IPS-11a (cell line): ENCODE data around the gene DIPK2B.

Experiments used
- H3K4me3 ChIP-seq: one replicate; pipeline ENCODE4 v1.5.1; 2013; ENCODE audit warnings: low read depth, low read length, control low read depth

Gene DIPK2B, protein sequence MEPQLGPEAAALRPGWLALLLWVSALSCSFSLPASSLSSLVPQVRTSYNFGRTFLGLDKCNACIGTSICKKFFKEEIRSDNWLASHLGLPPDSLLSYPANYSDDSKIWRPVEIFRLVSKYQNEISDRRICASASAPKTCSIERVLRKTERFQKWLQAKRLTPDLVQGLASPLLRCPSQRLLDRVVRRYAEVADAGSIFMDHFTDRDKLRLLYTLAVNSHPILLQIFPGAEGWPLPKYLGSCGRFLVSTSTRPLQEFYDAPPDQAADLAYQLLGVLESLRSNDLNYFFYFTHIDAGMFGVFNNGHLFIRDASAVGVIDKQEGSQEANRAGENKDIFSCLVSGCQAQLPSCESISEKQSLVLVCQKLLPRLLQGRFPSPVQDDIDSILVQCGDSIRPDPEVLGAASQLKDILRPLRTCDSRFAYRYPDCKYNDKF

DNA sequence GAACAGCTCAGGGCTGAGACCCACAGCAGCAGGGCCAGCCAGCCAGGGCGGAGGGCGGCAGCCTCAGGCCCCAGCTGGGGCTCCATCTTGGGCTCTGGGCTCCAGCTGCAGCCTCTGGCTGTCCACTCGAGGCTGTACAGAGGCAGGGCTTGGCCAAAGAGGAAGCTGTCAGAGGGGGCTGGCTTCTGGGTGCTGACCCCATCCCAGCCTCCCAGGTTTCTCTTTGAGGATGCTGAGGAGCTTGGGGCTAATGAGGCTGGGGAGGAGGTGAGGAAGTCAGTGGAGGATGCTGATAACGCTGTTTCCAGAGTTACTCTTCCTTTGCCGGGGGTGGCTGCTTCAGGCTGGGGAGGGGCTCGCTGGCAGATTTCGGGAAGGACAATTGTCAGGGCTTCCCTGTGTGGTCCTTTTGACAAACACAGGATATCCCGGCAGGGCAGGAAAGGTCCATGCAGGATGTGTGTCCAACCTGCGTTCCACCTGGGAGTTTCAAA lies at the start of gene DIPK2B:
DIPK2B (minus strand) TSS at position 136 of the 494 bp plus-strand sequence; CDS start at position 86, 50 bp downstream.
- H3K4me3 ChIP-seq = no peak within 1 kb of the TSS

DNA sequence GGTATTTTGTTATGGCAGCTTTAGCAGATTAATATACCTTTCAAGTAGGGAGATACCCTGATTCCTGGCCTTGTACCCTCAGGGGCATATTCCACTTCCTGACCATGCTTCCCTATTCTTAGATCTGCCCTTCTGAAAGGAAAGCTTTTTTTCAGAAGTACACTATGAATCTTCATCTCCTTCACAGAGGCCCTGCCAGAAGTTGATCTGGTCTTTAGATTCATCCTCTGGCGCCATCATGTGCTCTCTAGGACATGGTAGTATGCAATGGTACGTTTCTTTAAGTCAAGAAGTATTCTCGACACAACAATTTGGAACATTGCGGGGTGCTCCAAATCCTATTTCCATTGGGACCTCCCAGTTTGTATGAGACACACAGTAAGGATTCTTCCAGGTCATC lies 39.6 kb upstream of the DIPK2B start:
- no peak overlapping the region for H3K4me3 ChIP-seq

DNA sequence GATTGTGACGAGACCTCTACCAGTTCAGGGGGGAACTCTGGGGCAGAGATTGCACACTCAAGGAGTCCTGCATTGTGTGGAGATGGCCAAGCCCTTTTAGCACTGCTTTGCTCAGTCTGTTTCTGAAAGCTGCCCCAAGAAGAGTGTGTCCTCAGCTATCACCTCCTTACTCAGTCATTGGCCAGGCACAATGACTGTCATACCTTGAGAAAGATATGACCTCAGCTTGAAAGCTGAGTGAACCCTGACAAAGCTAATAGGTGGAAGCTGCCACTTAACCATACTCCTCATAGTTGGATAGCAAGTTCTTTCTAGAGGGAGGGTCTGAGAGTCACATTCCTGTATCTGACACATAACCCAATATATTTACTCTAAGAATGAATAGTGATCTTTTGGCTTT lies 37.8 kb upstream of the DIPK2B start:
- no peak overlapping the region for H3K4me3 ChIP-seq

DNA sequence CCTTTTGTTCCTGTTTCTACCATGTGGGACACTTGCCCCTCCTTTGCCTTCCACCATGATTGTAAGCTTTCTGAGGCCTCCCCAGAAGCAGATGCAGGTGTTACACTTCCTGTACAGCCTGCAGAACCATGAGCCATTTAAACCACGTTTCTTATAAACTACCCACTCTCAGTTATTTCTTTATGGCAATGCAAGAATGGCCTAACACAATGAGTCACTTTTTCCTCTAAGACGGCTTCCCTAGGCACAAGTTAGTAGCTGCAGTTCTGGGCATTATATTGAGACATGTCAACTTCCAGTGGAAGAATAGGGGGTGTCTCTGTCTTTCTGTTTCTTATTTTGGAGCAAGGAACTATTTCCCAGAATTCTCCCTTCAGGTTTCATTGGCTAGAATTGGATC lies 32.9 kb upstream of the DIPK2B start:
- H3K4me3 ChIP-seq = no peak overlapping the region

DNA sequence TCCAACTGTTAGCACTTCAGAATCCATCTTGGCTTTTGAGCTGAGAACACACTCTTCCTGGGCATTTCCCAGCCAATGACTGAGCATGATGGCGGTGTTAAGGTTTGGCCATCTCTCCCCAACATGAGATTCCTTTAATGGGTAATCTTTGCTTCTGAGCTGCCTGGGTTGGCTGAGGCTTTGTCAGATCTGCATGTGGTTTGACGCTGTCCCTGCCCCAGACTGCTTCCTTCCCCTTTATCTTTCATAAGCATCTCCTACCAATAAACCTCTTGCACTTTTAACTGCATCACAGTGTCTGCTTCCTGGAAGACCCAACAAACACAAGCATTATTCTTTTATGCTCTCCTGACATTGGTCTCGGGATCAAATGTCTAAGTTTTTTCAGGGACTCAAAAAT lies 31.5 kb upstream of the DIPK2B start:
- no peak overlapping the region for H3K4me3 ChIP-seq

DNA sequence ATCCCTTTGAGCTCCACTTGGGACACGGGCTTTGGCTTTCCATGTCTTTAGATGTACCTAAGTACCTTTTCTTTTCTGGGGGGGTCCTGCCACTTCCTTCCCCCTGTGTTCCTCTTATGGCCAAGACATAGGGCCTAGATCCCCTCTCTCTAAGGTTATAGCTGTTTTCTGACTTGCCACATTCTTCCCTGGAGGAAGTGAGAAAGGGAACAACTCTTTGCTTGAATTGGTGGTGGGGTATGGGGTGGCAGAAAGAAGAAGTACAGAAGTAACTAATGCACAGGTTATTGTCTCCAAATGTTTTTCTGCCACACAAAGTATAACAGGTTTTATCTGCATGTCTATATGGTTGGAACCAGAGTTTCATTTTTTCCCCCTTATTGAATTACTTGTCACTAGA lies 29.7 kb upstream of the DIPK2B start:
- no peak overlapping the region for H3K4me3 ChIP-seq

DNA sequence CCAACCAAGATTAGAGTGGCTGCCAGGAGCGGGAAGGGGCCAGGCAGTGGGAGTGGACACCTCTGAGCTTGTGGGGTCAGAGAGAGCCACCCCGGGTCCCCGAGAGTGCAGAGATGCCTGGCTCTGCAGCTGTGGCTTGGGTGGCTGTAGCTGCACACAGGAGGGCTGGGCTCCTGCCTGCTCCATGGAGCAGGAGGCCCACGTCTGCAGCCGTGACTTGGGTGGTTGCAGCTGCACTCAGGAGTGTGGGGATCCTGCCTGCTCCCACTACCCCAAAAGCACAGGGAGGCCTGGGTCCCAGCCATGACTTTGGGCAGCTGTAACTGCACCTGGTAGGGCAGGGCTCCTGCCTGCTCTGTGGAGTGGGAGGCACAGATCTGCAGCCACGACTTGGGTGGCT lies 28.7 kb upstream of the DIPK2B start:
- no peak overlapping the region for H3K4me3 ChIP-seq

DNA sequence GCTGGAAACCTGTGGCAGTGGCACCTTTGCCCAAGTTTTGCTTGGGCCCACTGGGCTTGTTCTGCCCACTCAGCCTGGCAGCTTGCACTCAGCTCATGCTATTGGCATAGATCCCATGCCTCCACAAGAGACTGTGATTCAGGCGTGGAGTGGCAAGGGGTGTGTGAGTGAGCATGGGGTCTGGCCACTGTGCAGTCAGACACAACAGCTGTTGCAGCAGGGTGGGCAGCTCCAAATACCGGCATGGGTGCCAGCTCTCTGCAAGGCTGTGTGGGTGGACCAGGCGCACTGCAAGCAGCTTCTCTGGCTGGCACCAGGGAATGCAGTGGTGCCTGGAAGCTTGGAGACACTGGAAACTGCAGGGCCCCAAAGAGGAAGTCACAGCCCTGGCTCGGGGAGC lies 27.4 kb upstream of the DIPK2B start:
- no peak overlapping the region for H3K4me3 ChIP-seq

DNA sequence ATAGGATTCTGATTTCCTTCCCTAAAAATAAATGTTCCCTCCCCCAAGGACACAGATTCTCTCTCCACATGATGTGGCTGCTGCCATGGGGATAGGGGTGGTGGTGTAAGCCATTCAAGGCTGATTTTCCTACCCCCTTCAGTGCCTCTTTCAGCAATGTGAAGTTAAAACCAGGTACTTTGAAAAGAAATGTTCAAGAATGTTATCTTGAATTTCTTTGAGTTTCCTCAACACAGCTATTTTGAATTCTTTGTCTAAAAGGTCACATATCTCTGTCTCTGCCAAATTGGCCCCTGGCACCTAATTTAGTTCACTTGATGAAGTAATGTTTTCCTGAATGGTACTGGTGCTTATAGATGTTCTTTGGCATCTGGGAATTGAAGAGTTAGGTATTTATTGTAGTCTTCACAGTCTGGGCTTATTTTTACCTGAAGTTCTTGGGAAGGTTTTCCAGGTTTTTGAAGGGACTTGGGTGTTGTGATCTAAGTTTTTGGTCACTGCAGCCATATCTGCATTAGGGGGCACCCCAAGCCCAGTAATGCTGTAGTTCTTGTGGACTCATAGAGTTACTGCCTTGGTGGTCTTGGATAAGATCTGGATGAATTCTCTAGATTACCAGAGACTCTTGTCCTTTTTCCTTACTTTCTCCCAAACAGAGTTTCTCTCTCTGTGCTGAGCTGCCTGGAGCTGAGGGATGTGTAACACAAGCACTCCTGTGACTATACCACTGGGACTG lies 7.6 kb upstream of the DIPK2B start:
- no peak overlapping the region for H3K4me3 ChIP-seq

DNA sequence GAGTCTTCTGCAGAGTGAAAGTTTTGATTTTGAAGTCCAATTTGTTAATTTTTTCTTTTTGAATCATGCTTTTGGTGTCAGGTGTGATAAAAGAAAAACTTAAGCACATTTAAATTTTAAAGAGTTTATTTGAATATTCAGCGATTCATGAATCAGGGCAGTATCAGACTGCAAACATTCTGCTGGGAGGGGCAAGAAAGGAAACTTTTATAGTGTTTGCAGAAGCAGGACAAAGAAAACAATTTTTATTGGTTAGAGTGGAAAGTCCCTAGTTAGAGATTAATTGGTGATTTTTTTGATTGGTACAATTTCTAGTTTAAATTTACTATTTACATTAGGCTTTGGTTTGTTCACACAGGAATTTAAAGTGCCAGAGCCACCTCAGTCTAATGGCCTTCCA lies 1.5 kb upstream of the DIPK2B start:
- H3K4me3 ChIP-seq = no peak overlapping the region

DNA sequence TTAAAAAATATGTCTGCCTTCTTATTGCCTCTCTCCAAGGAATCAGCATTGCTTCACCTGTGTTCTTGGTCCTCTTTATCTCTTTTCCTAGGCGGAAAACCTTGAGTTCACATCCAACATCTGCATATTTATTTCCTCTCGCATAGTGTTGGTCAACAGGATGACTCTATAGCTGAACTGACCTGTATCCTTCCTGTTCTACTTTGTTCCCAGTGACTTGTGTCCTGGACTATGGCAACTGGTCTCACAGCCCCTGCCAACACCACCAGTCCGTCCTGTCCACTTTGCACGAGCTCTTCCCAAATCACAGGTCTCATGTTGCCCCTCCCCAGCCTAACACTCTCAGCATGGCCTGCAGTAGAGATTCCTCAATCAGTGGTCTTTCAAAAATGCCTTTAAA lies 2.0 kb downstream of the DIPK2B start:
- H3K4me3 ChIP-seq = no peak overlapping the region

DNA sequence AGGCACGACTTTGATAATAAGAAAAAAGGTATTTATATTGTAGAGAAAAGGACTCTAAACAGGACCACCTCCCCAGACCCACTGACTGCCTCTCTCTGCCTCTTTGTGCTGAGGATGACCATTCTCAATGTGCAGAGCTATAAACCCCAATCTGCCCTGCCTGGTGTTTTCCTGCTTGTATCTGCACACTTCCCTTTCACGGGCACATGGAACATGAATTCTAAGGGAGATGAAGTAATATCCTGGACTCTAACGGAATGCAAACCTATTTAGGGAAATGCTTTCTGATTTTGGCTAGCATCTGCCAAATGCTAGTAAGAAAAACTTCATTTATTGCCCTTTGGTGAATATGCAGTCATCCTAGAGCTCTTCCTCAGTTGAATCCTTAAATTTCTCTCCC lies 2.4 kb downstream of the DIPK2B start:
- H3K4me3 ChIP-seq = no peak overlapping the region

DNA sequence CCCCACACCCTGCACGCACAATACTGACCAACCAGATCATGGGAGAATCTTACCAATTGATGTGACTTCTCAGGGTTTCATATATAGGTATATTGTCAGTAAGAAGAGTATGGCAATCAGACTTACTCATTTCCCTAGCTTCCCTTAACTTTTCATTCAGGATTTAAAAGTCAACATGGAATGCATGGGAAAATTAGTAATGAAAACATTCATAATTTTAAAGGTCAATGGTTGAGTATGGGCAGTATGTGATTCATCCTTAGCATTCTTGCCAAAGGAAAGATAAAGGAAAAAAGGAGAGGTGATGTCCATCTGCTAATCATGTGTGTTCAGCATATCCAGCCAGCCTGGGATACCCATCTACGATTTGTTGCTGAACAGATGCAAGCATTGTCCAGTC lies 4.0 kb downstream of the DIPK2B start:
- H3K4me3 ChIP-seq = no peak overlapping the region

DNA sequence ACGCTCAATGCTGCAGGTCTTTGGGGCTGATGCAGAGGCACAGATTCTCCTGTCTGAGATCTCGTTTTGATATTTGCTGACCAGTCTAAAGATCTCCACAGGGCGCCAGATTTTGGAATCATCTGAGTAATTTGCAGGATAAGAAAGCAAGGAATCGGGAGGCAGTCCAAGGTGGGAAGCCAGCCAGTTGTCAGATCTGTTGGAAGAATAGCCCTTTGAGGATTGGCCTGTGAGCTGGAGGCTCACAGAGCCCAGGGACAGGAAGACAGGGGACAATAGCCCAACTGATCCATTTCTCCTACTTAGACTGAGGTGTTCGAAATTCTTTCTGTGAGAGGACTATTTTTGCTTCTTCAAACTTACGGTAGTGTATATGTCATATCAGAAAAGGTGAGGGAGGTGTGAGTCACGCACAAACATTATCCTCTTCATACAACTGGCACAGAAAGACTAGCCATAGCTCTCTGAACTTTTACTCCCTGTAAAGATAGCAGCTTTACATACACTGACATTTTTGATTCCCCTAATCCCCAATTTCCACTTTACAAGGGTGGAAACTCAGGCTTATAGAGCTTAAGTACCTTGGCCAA lies 8.8 kb downstream of the DIPK2B start:
- H3K4me3 ChIP-seq = no peak overlapping the region

DNA sequence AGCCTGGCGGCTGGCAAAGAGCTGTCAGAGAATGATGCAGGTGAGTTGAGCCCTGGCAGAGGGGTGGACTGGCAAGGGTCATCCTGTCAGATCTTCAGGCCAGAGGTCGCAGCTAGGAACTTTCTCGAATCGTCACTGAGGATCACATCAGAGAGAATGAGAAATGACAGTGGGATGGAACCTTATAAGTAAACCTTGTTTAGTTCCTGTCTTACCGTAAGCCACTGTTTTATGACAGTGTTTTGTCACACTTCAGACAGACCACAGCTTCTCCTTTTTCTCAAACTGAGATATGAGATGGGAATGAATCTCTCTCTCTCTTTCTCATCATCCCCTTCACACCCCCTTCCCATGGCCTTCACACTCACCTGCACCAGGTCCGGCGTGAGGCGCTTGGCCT lies 9.3 kb downstream of the DIPK2B start:
- H3K4me3 ChIP-seq = no peak overlapping the region

DNA sequence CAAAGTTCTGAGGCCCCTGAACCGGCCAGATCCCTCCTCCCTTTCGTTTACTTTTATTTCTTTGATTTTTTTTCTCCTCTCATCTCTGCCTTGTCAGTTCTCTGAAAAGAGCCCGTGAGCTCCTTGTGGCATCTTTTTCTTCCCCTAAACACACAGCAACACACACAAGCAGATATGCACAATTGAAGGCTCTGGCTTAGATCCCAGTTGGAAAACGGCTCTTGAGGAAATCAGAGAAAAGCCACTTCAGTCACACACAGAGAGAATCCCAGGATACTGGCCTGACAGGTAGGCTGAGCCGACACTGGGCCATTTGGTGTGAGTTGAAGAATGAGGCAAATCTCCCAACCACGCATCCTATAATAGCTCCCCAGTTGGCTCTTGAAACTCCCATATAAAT lies 12.9 kb downstream of the DIPK2B start:
- H3K4me3 ChIP-seq = no peak overlapping the region

DNA sequence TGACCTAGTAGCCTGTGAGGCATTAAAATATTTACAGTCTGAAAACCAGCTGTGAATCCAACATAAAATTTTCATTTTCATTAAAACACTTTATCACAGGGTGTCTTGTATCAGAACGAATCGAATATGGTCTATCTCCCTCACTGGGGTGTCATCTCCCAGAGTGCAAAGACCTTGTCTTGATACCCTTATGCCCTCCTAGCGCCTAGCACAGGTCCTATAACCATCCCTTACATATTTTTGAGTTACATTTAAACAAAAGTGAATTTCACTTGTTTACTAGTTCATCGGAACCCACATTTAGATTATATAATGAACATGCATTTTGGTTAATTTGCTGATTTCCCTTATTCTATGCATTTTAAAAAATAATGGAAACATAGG lies 14.0 kb downstream of the DIPK2B start:
- no peak overlapping the region for H3K4me3 ChIP-seq

DNA sequence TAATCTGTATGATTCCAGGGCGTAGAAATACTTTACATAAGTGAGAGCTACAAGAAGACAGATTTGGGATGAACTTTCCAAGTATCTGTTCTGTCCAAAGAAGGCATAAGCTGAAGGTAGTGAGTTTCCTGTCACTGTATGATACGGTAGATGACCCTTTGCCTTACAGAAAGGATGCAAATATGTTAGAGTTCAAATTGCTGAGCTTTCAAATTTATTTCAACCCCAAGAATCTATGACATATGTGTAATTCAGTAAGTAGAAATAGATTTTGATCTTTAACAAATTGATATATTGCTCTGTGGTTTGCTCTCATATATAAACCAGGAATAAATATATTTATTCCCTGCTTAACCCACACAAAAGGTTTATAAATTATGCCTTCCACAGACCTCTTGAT lies 16.5 kb downstream of the DIPK2B start:
- no peak overlapping the region for H3K4me3 ChIP-seq

DNA sequence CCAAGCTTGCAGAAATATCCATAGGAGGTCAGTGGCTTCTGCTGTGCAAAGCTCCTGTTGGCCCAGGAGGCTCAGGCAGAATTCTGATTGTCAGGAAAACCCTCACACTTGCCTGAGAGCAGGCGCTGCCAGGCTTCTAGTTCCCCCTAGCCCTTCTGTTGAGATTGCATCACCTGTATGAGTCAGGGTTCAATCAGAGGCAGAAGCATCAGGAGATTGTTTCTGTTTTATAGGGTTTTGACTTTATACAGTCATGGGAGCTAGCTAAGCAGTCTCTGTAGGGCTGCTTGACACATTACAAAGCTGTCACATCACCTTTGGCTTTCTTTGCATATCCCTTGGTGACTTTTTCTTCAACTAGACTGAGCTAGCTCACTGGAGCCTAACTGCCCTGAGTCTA lies 27.8 kb downstream of the DIPK2B start:
- H3K4me3 ChIP-seq = no peak overlapping the region

DNA sequence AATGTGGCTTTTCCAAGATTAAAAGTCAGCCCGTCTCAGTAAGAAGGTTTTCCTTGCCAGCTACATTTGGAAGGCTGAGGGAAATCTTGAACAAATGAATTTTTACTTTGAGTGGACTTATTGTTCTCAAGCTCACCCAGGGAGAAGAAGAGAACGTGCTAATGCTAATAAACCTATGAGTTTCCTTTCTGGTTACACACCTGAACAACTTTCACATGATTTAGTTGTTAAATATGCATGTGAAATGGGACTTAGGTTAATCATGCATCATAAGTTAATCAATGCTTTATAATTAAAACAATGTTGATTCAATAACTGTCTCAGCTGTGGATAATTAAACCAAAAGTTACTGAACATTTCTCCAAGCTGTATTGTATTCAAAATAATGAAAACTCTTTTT lies 33.9 kb downstream of the DIPK2B start:
- no peak overlapping the region for H3K4me3 ChIP-seq

DNA sequence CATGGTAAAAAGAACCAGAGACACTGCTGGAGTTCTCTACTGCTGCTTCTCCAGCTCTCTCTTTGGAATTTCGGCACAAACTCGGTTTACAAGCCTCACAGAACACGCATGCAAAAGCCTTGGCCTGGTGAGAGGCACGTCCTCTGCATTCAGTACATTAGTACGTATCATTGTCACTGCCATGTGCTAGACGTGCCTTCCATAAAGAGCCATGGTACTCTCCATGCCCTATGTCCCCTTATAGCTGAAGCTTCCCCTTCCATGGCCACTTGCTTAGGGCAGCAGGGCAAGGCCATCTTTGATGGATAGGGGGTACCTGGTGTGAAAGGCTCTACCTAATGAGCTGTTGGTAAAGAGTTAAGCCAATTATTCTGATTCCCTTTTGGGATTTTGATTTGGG lies 35.0 kb downstream of the DIPK2B start:
- no peak overlapping the region for H3K4me3 ChIP-seq

DNA sequence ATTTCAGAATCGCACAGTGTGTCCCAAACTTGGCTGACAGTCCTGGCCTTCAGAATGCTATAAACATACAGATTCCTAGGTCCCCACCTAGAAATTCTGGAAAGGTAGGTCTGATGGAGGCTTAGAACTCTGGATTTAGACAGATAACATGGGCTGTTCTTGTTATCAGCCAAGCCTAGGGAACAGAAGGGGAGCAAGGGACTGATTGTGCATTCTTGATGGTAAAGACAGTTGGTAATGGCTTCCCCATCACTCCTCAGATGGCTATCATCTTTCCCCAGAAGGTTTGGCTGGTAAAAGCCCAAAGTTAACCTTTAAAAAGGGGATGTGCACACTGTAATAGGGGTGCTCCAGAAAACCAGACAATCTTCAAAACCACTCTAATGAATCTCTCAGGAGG lies 35.7 kb downstream of the DIPK2B start:
- no peak overlapping the region for H3K4me3 ChIP-seq
